Neural cell (in vitro differentiated cells): ENCODE measurements around the gene ADAMTS2. TPM values are rescaled to one million over a fixed set of nuclear protein-coding genes. Genes with fewer than 3 reads are reported as not detected.

Experiments
- H2AFZ ChIP-seq: fragments of 200-600, 300-800 bp; sonication (generic), shearing (Covaris generic); 2 replicates; pipeline ENCODE4 v1.6.0; 2014; ENCODE audit warnings: low read depth, mild to moderate bottlenecking, antibody characterized with exemption, low read length, moderate library complexity
- H3F3A ChIP-seq: fragments of 200-600 bp; shearing (Covaris generic); 2 replicates; pipeline ENCODE4 v1.6.1; 2016; ENCODE audit warnings: mild to moderate bottlenecking, moderate library complexity, mixed read lengths, antibody characterized with exemption, low read length; ENCODE audit not compliant: insufficient read depth, poor library complexity, severe bottlenecking
- H3K27ac ChIP-seq: fragments of 200-600, 300-800 bp; sonication (generic), shearing (Covaris generic); 2 replicates; pipeline ENCODE4 v1.5.1; 2014; ENCODE audit warnings: mild to moderate bottlenecking, low read length, moderate library complexity
- H3K27me3 ChIP-seq: fragments of 300-800, 200-600 bp; sonication (generic), shearing (Covaris generic); 2 replicates; pipeline ENCODE4 v1.6.0; 2014; ENCODE audit warnings: mild to moderate bottlenecking, low read depth, low read length, moderate library complexity; ENCODE audit not compliant: insufficient read depth
- H3K36me3 ChIP-seq: fragments of 300-800, 200-600 bp; sonication (generic), shearing (Covaris generic); 2 replicates; pipeline ENCODE4 v1.5.1; 2014; ENCODE audit warnings: mild to moderate bottlenecking, antibody characterized with exemption, low read length, moderate library complexity; ENCODE audit not compliant: insufficient read depth
- H3K4me2 ChIP-seq: fragments of 300-800, 200-600 bp; sonication (generic), shearing (Covaris generic); 2 replicates; pipeline ENCODE4 v1.6.0; 2014; ENCODE audit warnings: mild to moderate bottlenecking, low read length
- H3K4me3 ChIP-seq: fragments of 300-800, 200-600 bp; sonication (generic), shearing (Covaris generic); 2 replicates; pipeline ENCODE4 v1.5.1; 2014; ENCODE audit warnings: mild to moderate bottlenecking, low read length, moderate library complexity
- H3K79me2 ChIP-seq: fragments of 200-600 bp; shearing (Covaris generic); replicated peaks from 2 replicates; pipeline ENCODE4 v1.6.0; 2014; ENCODE audit warnings: mild to moderate bottlenecking, low read length, moderate library complexity; ENCODE audit not compliant: insufficient read depth
- H3K9ac ChIP-seq: fragments of 300-800, 200-600 bp; sonication (generic), shearing (Covaris generic); 2 replicates; pipeline ENCODE4 v1.6.1; 2016; ENCODE audit warnings: mild to moderate bottlenecking, low read length, mixed read lengths
- H3K9me2 ChIP-seq: fragments of 200-600 bp; shearing (Covaris generic); 2 replicates; pipeline ENCODE4 v1.6.1; 2016; ENCODE audit warnings: mild to moderate bottlenecking, low read length, mixed read lengths; ENCODE audit not compliant: insufficient read depth
- H3K9me3 ChIP-seq: fragments of 200-600, 300-800 bp; sonication (generic), shearing (Covaris generic); 2 replicates; pipeline ENCODE4 v1.6.1; 2016; ENCODE audit warnings: mild to moderate bottlenecking, mixed run types, low read length, moderate library complexity, mixed read lengths
- H4K20me1 ChIP-seq: fragments of 200-600 bp; shearing (Covaris generic); 2 replicates; pipeline ENCODE4 v1.6.1; 2016; ENCODE audit warnings: mild to moderate bottlenecking, mixed run types; ENCODE audit not compliant: insufficient read depth
- EP300 ChIP-seq: fragments of 450-650 bp; conservative IDR thresholded peaks from 2 replicates; pipeline ENCODE4 v1.6.1; 2014; ENCODE audit warnings: antibody characterized with exemption, mild to moderate bottlenecking, moderate library complexity; ENCODE audit not compliant: poor library complexity, severe bottlenecking
- EZH2 ChIP-seq: fragments of 200-600, 300-800 bp; shearing (Covaris generic), sonication (generic); IDR thresholded peaks from 2 replicates; pipeline ENCODE4 v1.6.1; 2014; ENCODE audit warnings: antibody characterized with exemption, low read length, borderline replicate concordance, mild to moderate bottlenecking; ENCODE audit not compliant: insufficient read depth, poor library complexity, severe bottlenecking
- MXI1 ChIP-seq: fragments of 450-650 bp; conservative IDR thresholded peaks from 2 replicates; pipeline ENCODE4 v1.6.1; 2014; ENCODE audit warnings: antibody characterized with exemption, mild to moderate bottlenecking; ENCODE audit not compliant: poor library complexity, severe bottlenecking
- POLR2AphosphoS5 ChIP-seq: IDR thresholded peaks from 2 replicates; pipeline ENCODE4 v1.6.1; 2012
- RAD21 ChIP-seq: fragments of 450-650 bp; conservative IDR thresholded peaks from 2 replicates; pipeline ENCODE4 v1.6.1; 2014; ENCODE audit warnings: antibody characterized with exemption, mild to moderate bottlenecking, moderate library complexity
- SMC3 ChIP-seq: fragments of 450-650 bp; conservative IDR thresholded peaks from 2 replicates; pipeline ENCODE4 v1.6.1; 2014; ENCODE audit warnings: antibody characterized with exemption, mild to moderate bottlenecking, moderate library complexity; ENCODE audit not compliant: poor library complexity
- TAF1 ChIP-seq: IDR thresholded peaks from 2 replicates; pipeline ENCODE4 v1.6.1; 2012; ENCODE audit warnings: low read depth
- polyA plus RNA-seq: library from polyadenylated mRNA; depleted of rRNA; stranded (reverse); fragments of >200 nt; gene quantifications from 2 replicates; pipeline ENCODE4 v1.2.3, GENCODE V29; 2014
- TF ChIP-seq, protein P1 (sequence below): fragments of 450-650 bp; IDR thresholded peaks from 2 replicates; pipeline ENCODE4 v1.5.1; 2014; ENCODE audit warnings: antibody characterized with exemption, mild to moderate bottlenecking, moderate library complexity; ENCODE audit not compliant: poor library complexity, severe bottlenecking
- TF ChIP-seq, protein P2 (sequence below): IDR thresholded peaks from 2 replicates; pipeline ENCODE4 v1.6.1; 2012; ENCODE audit warnings: borderline replicate concordance

ADAMTS2 gene
- polyA plus RNA-seq, 1 donor from 2014 or later: 0.61 TPM

DNA sequence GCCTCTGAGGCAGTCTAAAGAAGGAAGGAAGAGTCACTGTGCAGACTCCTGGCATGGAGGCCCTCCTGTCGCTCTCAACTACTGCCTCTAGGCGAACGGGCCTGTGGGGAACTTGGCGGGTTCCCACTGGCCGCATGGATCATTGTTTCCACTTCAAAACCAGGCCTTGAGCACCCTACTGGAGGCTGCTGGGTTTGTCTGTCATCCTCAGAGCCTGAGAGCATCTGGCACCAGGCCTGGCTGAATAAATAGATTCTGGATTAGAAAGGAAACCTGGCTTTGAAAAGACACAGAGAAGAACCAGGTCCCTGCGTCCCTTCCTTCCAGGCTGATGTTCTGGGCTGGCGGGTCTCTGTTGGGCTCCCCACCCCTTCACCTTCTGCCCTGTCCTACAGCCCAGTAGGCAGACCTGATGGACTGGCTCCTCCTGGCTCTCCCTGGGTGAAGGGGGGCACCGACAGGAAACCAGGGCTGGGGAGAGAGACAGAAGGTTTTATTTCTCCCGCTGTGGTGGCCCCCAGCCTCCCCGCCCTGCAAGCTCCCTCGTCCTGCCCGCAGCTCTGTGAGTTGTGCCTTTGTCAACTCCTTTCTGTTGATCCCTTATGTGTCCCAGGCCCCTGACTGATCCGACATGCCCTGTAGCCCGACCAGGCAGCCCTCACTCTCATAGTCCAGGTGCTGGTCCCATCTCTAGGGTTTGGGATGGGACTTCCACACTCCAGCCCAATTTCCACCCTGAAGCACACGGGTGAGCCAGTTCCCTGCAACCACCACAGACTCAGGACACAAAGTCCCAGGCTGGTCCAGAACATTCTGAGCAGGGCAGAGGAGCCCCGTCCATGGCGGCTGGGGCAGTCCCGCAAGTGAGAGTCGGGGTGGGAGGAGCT is 50.1 kb downstream of the ADAMTS2 start:
- Histone ChIP-seq H3K79me2 (no peaks in the 10 kb centered on the region), H3K9ac (no peak overlapping the region), H3K9me2 (no peaks in the 10 kb centered on the region), H3K4me2 (no peak overlapping the region), H4K20me1 (no peaks in the 10 kb centered on the region), H3K27ac (no peak overlapping the region), H3K27me3 (no peaks in the 10 kb centered on the region), H3K36me3 (no peaks in the 10 kb centered on the region), H3K9me3 (no peaks in the 10 kb centered on the region), H2AFZ (no peak overlapping the region), H3F3A (no peaks in the 10 kb centered on the region), H3K4me3 (no peak overlapping the region)
- TF ChIP-seq EP300 (no peak), POLR2AphosphoS5 (no peak), TAF1 (no peak), EZH2 (no peak), RAD21 (no peak), MXI1 (no peak), SMC3 (no peak)
- TF ChIP-seq, protein P1, sequence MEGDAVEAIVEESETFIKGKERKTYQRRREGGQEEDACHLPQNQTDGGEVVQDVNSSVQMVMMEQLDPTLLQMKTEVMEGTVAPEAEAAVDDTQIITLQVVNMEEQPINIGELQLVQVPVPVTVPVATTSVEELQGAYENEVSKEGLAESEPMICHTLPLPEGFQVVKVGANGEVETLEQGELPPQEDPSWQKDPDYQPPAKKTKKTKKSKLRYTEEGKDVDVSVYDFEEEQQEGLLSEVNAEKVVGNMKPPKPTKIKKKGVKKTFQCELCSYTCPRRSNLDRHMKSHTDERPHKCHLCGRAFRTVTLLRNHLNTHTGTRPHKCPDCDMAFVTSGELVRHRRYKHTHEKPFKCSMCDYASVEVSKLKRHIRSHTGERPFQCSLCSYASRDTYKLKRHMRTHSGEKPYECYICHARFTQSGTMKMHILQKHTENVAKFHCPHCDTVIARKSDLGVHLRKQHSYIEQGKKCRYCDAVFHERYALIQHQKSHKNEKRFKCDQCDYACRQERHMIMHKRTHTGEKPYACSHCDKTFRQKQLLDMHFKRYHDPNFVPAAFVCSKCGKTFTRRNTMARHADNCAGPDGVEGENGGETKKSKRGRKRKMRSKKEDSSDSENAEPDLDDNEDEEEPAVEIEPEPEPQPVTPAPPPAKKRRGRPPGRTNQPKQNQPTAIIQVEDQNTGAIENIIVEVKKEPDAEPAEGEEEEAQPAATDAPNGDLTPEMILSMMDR: no peak
- TF ChIP-seq, protein P2, sequence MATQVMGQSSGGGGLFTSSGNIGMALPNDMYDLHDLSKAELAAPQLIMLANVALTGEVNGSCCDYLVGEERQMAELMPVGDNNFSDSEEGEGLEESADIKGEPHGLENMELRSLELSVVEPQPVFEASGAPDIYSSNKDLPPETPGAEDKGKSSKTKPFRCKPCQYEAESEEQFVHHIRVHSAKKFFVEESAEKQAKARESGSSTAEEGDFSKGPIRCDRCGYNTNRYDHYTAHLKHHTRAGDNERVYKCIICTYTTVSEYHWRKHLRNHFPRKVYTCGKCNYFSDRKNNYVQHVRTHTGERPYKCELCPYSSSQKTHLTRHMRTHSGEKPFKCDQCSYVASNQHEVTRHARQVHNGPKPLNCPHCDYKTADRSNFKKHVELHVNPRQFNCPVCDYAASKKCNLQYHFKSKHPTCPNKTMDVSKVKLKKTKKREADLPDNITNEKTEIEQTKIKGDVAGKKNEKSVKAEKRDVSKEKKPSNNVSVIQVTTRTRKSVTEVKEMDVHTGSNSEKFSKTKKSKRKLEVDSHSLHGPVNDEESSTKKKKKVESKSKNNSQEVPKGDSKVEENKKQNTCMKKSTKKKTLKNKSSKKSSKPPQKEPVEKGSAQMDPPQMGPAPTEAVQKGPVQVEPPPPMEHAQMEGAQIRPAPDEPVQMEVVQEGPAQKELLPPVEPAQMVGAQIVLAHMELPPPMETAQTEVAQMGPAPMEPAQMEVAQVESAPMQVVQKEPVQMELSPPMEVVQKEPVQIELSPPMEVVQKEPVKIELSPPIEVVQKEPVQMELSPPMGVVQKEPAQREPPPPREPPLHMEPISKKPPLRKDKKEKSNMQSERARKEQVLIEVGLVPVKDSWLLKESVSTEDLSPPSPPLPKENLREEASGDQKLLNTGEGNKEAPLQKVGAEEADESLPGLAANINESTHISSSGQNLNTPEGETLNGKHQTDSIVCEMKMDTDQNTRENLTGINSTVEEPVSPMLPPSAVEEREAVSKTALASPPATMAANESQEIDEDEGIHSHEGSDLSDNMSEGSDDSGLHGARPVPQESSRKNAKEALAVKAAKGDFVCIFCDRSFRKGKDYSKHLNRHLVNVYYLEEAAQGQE: no peak

DNA sequence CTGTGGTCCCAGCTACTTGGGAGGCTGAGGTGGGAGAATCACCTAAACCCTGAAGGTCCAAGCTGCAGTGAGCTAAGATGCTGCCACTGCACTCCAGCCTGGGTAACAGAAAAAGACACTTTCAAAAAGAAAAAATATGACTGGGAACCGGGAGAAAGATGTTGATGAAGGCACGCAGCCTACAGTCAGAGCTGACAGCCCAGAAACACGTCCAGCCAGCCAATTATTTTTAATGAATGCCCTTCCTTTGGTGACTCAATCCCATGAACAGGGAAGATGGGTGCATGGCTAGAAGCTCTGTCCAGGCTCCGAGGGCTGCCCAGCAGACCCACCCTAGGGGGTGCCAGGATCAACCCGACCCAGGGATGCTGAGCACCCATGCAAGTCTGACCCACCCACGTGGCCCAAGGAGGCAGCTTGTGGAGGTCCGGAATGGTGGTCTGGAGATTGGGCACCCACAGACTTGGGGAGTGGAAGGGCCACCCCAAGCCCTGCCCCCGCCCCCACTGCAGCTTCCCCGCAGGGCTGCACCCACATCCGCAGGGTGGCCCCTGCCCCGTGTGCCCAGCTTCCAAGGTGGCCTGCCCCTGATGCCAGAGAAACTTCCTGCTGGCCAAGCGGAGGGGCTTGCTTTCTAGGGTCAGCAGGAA is 51.0 kb downstream of the ADAMTS2 start:
- TF ChIP-seq SMC3: no peak
- TF ChIP-seq, protein P1: no peak
- Histone ChIP-seq H2AFZ (no peak overlapping the region), H3K27me3 (no peaks in the 10 kb centered on the region), H4K20me1 (no peaks in the 10 kb centered on the region), H3K36me3 (no peaks in the 10 kb centered on the region), H3F3A (no peaks in the 10 kb centered on the region), H3K27ac (no peak overlapping the region), H3K9me3 (no peaks in the 10 kb centered on the region), H3K9ac (no peak overlapping the region), H3K4me2 (no peak overlapping the region), H3K4me3 (no peak overlapping the region), H3K79me2 (no peaks in the 10 kb centered on the region), H3K9me2 (no peaks in the 10 kb centered on the region)
